Measurements from ENCODE around the gene MEGF6.

The MEGF6 gene

DNA sequence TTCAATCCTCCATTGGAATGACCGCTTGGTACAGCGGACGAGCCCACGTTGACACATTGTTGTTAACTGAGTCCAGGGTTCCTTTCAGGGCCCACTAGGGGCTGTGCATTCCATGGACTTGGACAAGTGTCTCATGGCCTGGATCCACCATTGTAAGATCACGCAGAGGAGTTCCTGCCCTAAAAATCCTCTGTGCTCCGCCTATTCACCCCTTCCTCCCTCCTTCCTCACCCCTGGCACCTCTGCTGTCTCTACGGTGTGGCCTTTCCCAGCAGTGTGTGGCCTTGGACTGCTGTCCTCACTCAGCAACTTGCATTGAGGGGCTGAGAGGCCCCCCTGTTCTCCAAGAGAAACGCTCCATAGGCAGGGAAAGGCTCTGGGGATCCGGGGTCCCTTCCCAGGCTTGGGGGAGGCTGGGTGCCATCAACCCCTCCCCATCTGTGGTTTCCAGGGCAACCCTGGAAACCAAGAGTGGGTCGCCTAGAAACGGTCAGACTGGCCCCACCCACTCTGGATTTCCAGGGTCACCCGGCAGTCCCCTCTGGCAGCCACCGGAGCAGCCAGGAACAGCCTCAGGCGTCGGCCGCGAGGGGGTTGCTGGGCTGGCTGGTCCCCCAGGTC is 50.9 kb downstream of the MEGF6 start:
- in situ Hi-C loops (cut with MboI; ENCODE audit: low sequenced_read_pairs): no loop called here

DNA sequence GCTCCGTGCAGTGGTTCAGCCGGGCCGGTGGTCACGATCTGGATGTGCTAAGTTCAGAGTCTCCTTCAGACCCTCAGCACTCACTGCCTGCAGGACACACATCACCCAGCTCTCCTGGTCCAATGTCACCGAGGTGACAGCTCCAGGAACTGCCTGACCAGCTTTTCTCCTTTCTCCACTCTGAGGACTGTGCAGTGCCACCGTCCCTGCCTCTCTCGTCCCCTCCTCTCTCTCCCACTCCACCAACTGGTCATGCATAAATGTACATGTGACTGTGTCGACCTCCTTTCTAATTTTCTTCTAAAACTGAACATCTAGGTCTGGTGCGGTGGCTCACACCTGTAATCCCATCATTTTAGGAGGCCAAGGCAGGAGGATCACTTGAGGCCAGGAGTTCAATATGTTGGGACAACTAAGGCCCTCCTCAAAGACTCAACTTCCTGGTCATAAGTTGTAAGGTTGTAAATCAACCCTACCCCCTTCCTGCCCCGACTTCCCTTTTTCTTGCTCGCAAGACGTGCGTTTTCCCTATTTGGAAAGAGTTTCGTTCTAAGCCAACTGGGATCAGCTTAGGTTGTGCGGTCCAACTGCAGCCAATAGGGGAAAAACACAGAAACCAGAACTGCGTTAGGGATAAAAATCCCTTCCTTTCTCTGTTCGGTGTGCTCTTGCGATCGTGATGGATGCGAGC is 53.1 kb downstream of the MEGF6 start:
- in situ Hi-C loops (cut with MboI; ENCODE audit: low sequenced_read_pairs): no loop called here

DNA sequence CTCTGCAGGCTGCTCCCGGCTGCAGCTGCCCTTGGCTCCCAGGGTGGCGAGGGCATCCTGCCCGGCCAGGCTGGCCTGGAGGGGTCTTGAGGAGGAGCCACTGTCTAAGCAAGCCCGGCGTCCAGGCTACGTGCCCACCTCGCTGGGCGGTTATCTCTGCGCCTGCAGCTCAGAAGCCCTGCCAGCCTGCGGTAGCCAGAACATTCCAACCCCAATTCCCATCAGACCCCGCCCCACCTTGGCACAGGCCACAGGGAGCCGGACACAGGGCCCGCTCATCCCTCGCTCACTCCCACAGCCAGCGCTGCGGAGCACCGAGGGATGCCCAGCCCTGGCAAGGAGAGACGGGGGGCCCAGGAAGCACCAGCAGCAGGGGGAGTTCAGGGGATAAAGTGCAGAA is 53.9 kb downstream of the MEGF6 start:
- in situ Hi-C loops (cut with MboI; ENCODE audit: low sequenced_read_pairs): no loop called here

DNA sequence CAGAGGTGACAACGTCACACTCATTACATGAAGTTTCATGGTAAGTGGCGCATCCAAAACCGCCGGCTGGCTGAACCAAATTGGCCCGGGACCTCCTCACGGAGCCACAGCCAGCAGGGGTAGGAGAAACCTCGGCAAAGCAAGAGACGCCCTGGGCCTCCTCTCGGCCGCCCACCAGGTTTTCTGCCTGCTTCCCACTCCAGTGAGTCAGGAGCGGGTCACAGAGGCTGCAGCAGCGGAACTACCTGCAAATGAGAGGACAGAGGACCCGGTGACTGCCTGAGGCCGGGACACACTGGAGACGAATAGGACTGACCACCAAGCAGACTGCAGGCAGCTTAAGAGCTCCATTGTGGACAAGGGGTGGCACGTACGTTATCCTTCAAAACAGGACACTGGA is 55.0 kb downstream of the MEGF6 start:
- in situ Hi-C loops (cut with MboI; ENCODE audit: low sequenced_read_pairs): no loop called here

DNA sequence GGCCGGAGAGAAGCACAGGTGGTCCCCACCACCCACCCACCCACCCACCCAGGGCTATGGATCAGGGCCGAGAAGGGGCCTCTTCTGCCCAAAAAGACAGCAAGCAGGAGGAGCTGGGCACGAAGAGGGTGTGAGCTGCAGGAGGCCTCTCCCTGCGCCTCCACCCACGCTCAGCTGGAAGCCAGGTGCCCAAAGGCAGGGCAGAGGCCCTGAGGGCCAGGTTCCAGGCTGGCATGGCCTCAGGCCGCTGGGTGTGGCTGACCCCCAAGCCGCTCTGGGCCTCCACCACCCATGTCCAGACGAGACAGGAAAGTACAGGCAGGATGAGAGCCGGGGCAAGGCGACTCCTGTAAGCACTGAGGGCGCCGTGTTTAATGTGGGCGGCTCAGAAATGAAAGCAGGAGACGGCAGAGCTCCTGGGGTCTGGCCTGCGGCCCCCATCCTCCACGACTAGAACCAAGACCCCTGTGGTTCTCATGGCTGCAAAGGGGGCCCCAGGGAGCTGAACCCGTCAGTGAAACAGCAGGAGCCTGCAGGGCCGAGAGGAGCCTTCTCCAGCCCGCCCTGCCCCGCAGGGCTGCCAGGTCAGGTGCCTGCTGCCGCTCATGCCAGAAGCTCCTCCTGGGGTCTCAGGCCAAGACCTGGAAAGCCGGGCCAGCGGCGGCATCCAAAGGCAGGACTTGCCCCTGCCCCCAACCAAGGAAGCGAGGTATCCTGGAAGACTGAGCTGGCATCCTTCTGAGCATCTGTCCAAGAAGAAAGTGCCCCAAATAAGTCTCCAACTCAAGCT is 56.0 kb downstream of the MEGF6 start:
- in situ Hi-C loops (cut with MboI; ENCODE audit: low sequenced_read_pairs): no loop called here

DNA sequence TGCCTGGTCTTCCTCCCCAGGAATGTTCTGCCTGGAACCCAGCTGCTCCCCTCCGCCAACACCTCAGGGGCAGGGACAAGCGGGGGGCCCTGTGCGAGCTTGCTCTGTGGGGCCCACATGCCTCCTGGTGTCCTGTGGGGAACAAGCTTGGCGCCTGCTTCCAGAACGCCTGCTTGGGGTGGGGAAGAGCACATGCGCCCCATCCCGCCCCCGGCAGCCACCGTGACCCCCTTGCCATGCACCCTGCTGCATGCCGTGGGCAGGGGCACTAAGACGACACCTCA is 57.4 kb downstream of the MEGF6 start:
- in situ Hi-C loops (cut with MboI; ENCODE audit: low sequenced_read_pairs): no loop called here

DNA sequence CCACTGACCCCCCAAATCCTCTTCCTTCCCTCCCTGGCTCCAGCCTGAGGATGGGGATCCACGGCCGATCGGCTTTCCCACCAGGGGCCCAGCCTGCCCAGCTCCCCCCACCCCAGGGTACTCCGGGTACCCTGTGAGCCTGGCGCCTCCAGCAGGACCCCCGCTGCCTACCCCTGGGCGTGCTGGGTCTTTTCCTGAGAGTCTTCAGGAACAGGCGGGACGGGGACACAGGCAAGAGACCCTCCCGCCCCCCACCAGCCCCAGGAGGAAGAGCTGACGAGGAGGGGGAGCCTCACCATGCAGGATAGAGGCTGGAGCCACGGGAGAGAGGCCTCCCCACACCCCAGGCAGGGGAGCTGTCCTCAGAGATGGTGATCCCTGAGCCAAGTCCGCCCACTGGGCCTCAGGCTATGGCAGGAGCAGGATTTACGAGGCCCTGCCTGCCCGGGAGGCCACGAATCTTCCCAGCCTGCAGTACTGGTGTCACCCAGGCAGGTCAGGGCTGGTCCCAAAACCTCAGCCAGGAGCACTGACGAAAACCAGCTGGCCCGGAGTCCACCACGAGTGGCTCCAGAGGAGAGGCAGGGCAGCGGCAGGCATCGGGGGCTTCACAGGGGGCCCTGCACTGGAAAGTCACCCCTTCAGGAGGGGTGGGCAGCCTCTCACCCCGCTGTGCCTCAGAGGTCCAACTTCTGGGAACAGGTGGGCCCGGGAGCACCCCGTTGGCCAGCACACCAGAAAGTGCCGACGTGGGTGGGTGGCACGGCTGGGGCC is 58.0 kb downstream of the MEGF6 start:
- in situ Hi-C loops (cut with MboI; ENCODE audit: low sequenced_read_pairs): no loop called here

DNA sequence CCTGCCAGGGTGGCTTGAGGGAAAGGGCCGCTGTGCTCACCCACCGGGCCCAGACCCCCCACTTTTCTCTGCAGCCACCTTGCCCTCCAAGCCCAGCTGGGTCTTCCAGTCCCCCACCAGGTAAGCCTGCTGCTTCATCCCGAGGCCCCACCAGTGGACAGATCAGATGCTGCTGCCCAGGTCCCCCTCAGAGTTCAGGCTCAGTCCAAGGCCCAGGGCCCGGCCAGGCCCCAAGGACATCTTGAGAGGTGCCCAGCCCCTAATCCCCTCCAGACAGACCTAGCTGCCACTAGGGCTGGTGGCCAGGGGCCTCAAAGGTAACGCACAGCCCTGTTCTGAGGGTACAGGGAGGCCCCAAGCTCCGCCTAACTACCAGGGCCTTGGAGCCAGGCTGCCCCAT is 58.6 kb downstream of the MEGF6 start:
- in situ Hi-C loops (cut with MboI; ENCODE audit: low sequenced_read_pairs): no loop called here

DNA sequence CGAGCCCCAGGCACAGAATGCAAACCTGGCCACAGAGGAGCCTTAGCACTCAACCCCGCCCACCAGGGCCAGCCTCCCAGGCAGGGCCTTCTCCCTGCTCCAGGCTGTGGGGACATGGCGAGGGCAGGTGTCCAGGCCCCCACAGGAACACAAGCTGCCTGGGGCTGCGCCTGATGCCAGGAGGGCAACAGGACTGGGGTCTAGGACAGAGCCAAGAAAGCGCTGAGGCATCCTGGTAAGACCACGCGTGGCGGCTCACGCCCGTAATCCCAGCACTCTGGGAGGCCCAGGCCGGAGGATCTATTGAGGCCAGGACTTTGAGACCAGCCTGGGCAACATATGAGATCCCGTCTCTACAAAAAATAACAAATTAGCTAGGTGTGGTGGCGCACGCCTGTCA is 59.1 kb downstream of the MEGF6 start:
- in situ Hi-C loops (cut with MboI; ENCODE audit: low sequenced_read_pairs): no loop called here

DNA sequence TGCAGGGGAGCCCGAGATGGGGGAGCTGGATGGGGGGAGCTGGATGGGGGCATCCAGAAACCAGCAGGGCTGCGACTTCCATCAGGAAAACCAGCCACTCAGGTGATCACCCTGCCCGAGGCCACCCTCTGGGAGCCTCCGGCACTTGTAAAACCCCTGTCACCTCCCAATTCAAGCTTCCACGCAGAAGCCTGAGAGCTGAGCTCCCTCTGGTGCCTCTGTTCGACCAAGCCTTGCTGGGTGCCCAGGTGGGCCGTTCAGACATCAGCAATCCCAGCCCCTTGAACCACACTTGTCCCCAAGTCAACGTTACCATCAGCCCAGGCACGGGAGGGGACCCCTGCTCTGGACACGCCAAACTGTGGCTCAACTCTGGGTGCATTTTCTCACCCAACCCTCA is 59.6 kb downstream of the MEGF6 start:
- in situ Hi-C loops (cut with MboI; ENCODE audit: low sequenced_read_pairs): no loop called here

DNA sequence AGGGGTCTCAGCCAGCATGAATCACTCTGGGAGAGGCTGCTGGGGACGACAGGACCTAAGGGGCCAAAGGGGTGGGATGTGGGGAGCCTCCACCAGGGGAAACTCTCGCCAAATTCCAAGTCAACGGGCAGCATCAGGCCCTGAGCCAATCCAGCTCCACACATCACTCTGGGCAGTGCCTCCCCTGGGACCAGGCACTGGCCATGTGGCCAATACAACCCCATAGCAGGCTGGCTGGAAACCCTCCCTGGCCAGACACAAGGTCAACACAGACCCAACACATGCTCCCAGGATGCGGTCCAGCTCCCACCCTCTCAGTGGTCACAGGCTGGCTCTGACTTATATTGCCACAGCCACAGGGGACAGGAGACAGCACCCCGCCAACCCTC is 60.0 kb downstream of the MEGF6 start:
- in situ Hi-C loops (cut with MboI; ENCODE audit: low sequenced_read_pairs): no loop called here

DNA sequence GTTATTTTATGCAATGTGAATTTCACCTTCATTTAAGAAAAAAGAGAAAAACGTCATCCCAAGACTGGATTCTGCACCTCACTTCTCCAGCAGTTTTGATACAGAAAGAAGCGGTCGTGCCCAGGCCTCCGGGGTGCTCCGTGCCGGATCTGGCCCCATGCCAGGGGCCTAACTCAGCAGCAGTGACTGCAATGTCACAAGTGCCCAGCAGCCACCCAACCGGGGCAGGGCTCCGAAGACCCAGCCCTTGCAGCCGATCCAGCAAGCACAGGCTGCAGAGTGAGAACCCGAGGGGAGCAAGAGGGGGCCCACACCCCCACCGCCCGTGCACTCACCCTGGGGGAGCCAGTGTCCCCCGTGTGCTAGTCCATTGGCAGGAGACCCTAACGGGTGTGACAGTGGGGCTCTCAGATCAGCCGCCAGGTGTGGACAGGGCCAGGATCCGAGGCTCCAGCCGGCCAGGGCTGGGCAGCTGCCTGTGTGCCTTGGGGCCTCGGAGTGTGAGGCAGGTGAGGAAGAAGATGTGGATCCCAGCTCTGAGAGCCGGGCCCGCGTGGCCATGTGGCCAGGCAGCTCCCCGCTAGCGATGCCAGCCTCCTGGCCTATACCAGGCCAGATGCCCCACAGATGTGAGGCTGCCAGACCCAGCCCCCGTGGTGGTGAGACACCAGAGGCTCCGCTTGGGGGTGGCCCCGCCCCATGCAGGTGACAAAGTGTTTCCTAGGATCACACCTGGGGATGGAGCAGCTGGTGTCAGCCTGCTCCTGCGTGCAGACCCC is 60.6 kb downstream of the MEGF6 start:
- in situ Hi-C loops (cut with MboI; ENCODE audit: low sequenced_read_pairs): no loop called here

DNA sequence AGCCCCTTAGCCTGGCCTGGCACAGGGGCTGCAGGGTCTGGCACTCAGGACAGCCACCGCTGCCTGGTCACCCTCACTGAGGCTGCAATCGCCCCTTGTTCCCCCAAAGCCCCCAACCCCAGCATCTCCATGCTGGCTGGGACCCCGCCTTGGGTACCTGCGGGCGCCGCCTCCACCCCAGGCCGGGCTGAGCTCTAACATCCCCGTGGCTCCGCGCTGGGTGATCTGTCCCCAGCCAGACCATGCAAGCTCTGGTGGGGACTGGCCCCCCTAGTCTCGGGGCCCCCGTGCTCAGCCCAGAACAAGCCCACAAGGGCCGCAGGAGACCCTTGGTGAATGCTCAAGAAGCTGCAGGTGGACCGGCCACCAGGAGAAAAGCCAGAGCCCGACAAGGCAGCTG is 62.4 kb downstream of the MEGF6 start:
- in situ Hi-C loops (cut with MboI; ENCODE audit: low sequenced_read_pairs): no loop called here

DNA sequence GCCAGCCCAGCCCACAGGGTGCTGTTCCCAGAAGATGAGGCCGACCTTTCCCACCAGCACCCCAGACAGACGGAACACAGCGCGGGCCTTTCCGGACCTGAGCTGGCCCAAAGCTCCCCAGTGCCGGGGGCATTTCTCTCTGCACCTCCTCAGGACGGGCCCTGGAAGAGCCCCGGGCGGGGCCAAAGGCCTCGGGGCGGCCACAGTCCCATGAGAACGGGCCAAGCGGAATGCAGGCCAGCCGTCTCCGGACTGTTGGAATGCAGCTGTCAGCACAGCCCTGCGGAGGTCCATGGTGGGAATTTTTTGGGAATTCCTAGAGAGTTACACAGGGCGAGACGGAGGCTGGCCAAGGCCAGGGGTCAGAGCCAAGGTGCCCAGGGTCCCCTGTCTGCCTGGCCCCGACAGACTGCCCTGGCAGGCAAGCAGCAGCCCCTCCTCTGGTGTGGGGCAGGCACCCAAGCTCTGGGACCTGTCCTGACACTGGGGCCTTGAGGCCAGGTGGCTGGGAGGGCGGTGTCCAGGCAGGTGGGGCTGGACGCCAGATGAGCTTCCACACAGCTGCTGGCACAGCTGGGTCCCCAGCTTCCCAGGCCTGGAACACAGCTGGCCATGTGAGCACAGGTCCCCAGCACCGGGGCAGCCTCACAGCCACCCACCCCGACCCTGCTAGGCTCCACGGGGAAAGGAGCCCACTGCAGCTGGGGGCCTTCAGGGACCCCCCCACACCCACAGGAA is 63.0 kb downstream of the MEGF6 start:
- in situ Hi-C loops (cut with MboI; ENCODE audit: low sequenced_read_pairs): no loop called here

DNA sequence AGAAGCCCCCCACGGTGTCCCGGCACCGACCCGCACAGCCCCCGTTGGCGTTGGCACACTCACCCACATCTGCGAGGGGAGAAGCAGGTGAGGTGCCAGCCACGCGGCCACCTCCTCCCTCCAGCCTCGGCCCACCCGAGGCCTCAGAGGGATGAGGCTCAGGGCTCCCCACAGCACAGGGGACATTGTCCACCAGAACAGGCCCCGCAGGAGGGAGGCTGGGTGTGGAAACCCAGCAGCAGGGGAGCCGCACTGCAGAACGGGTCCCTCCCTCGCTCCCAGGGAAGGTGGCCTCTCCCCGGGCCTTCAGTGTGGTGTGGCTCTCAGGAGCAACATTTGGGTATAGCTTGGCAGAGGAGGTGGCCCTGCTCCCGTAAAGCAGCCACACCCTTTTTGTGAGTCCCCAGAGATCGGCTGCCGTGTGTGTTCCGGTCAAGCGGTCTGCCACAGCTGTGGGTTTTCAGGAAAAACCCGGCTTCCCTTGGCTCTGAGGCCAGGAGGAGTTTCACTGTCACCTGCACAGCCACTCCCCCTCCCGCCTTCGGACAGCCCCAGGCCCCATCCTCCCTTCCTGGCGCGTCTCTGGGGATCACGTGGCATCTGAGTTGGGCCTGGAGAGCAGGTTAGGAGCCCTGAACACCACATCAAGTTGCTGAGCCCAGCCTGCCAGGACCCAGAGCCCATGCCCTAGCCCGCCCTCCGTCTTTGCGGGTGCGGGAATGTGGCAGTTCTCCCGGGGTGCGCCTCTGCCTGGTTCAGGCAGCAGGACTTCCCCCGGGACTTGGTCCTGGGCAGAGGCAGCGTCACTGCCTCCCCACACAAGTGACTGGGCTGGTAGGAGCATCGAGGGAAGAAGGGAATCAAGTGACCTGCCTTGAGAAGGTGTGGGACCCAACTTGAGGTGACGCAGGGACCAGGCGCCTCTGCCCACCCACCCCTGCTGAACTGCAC is 64.0 kb downstream of the MEGF6 start:
- in situ Hi-C loops (cut with MboI; ENCODE audit: low sequenced_read_pairs): no loop called here

DNA sequence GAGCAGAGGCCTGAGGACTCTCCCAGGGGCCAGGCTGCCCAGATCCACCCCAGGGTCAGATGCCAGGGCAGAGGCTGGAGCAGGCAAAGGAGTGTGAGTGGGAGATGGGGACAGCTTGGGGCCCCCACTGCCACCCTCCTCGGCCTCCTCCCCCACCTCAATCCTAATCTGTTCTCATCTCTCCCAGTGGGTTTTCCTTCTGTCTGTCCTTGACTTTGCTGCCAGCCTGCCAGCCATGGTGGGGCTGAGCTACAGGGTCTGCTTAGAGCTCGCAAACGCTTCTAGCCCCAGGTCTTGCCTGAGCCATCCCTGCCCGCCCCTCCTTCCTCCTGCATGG is 65.3 kb downstream of the MEGF6 start:
- in situ Hi-C loops (cut with MboI; ENCODE audit: low sequenced_read_pairs): no loop called here

DNA sequence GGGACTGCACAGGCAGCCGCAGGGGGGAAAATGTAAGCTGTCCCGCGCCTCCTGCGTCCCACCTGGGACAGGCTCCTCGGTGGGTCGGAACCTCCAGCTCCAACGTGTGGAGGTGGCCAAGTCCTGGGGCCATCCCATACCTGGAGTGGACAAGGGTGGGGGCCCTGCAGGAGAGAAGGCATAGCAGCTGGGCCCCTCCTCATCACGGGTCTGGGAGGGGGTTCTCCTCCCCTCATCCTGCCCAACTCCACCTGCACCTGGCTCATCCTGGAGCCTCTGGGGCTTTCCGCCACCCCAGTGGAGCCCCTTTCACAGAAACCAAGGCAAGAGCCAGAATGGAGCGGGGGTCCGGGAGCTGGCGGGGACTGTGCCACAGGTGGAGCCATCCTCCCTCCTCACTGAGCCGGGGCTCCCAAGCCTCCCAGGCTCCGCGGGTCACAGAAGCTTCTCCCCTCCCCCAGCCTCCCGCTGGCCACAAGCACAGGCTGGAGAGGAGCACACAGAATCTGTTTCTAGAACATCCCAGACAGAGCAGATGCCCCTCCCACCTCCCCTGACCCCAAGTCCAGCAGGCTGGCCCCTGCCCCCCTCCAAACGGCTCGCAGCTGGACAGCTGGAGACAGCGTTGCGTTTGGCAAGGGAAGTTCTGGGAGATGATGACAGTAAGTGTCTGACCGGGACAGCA is 65.8 kb downstream of the MEGF6 start:
- in situ Hi-C loops (cut with MboI; ENCODE audit: low sequenced_read_pairs): no loop called here

DNA sequence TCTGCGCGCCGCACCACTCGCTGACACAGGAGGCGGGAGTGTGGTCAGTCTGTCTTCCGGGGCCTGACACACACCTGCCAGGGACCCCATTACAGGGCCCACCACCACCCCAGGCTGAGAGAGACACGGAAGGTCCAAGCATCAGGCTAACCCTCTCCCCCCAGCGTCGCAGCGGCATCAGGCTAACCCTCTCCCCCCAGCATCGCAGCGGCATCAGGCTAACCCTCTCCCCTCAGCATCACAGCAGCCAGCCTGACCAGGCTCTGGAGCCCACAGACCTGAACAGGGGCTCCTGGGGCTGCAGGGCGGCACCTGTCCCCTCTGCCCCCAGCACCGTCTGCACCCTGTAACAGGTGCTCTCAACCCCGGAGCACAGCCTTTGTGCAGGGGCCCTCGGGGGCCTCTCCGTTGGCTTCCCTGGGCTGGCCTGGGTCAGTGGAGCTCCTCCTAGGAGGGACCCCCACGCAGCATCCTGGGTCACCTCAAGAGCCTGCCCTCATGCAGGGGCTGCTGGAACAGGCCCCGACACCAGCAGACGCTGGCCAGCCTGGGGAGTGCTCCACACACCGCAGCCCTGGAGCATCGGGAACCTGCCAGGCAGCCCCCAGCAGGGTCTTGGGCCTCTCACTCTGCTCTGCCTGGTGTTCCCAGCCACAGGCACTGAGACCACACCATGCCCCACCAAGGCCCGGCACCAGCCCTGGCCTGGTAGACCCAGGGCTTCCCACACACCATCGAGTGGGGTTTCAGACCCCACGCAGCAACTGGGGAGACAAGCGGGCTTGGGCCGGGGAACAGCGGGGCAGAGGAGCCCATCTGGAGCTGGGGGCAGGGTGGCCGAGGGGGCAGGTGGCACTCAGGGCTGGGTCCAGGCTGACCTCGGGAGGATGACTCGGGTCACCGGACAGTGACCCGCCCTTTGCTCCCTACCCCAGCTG is 67.0 kb downstream of the MEGF6 start:
- in situ Hi-C loops (cut with MboI; ENCODE audit: low sequenced_read_pairs): no loop called here
